ENCODE data around the gene JPH3.

- TF ChIP-seq CTCF (IDR thresholded peaks at IDR 0.05; ENCODE audit: poor library complexity) (no peak), EZH2 (IDR thresholded peaks at IDR 0.05; ENCODE audit: borderline replicate concordance) (no peak)
Observed at GRCh38 chr16:87740441-87740840, 138.1 kb downstream of the JPH3 start.
